Measurements from ENCODE around the gene GPR75.
"Not testable (repeated sequence)": the region's sequence is repeated elsewhere in the genome, so short reads cannot be mapped to it uniquely, and the experiment has no call there.

The GPR75 gene

GRCh38 chr2:53874401-53874950, 14.7 kb upstream of the GPR75 start:
- Mint-ChIP-seq H3K27ac (peak overlapping the region in 1 of 2 donors; percentile 41), H3K4me1 (ENCODE audit: low read depth in 2 of 2) (no peaks in the 10 kb centered on the region), H3K27me3 (no peaks in the 10 kb centered on the region), H3K9me3 (no peaks in the 10 kb centered on the region), H3K36me3 (ENCODE audit: insufficient read depth) (peaks cover 63% of the 10 kb centered on the region), H3K4me3 (no peak overlapping the region)
- DNase-seq: no peak
- no peak for ATAC-seq (replicated peaks)

GRCh38 chr2:53867773-53868172, 8.0 kb upstream of the GPR75 start:
- Mint-ChIP-seq H3K4me3 (no peak overlapping the region), H3K36me3 (ENCODE audit: insufficient read depth) (peaks cover 63% of the 10 kb centered on the region), H3K27me3 (no peaks in the 10 kb centered on the region), H3K4me1 (ENCODE audit: low read depth in 2 of 2) (peaks cover 0 to 2% of the 10 kb centered on the region in 2 donors), H3K27ac (no peak overlapping the region), H3K9me3 (no peaks in the 10 kb centered on the region)
- ATAC-seq (replicated peaks) (no peak), DNase-seq (no peak)

- Mint-ChIP-seq H3K27ac (no peak overlapping the region), H3K36me3 (ENCODE audit: insufficient read depth) (peaks cover 57% of the 10 kb centered on the region), H3K4me1 (ENCODE audit: low read depth in 2 of 2) (peaks cover 0 to 2% of the 10 kb centered on the region in 2 donors), H3K4me3 (no peak overlapping the region), H3K27me3 (no peaks in the 10 kb centered on the region), H3K9me3 (no peaks in the 10 kb centered on the region)
- no peak for ATAC-seq (replicated peaks)
- no peak for DNase-seq
These were observed 7.4 kb upstream of the GPR75 start for GRCh38 chr2:53867169-53867568.

- H3K27me3 Mint-ChIP-seq: no peaks in the 10 kb centered on the region
- no peak overlapping the region for H3K27ac Mint-ChIP-seq
- no peak for DNase-seq
- no peak for ATAC-seq (replicated peaks)
- H3K9me3 Mint-ChIP-seq: no peaks in the 10 kb centered on the region
- H3K4me3 Mint-ChIP-seq: no peak overlapping the region
- H3K36me3 Mint-ChIP-seq (ENCODE audit: insufficient read depth): peaks cover 49% of the 10 kb centered on the region
- peaks cover 0 to 4% of the 10 kb centered on the region in 2 donors for H3K4me1 Mint-ChIP-seq (ENCODE audit: low read depth in 2 of 2)
These were observed 6.2 kb upstream of the GPR75 start for GRCh38 chr2:53865962-53866361.

- DNase-seq (no peak), ATAC-seq (replicated peaks) (no peak)
- H3K4me3 Mint-ChIP-seq: no peak overlapping the region
- peaks cover 47% of the 10 kb centered on the region for H3K36me3 Mint-ChIP-seq (ENCODE audit: insufficient read depth)
- no peak overlapping the region for H3K27ac Mint-ChIP-seq
- H3K4me1 Mint-ChIP-seq (ENCODE audit: low read depth in 2 of 2): peaks cover 0 to 4% of the 10 kb centered on the region in 2 donors
- H3K27me3 Mint-ChIP-seq: no peaks in the 10 kb centered on the region
- H3K9me3 Mint-ChIP-seq: no peaks in the 10 kb centered on the region
These were observed 5.5 kb upstream of the GPR75 start for GRCh38 chr2:53865264-53865663.

GRCh38 chr2:53863538-53864227, 3.9 kb upstream of the GPR75 start:
- Mint-ChIP-seq H3K4me3 (no peak overlapping the region), H3K27ac (no peak overlapping the region), H3K9me3 (no peaks in the 10 kb centered on the region), H3K27me3 (no peaks in the 10 kb centered on the region), H3K36me3 (ENCODE audit: insufficient read depth) (peaks cover 36% of the 10 kb centered on the region), H3K4me1 (ENCODE audit: low read depth in 2 of 2) (peaks cover 4% of the 10 kb centered on the region in 2 donors)
- no peak for DNase-seq
- no peak for ATAC-seq (replicated peaks)

GRCh38 chr2:53861824-53862223, 2.1 kb upstream of the GPR75 start:
- Mint-ChIP-seq H3K4me1 (ENCODE audit: low read depth in 2 of 2) (peaks cover 4% of the 10 kb centered on the region in 2 donors), H3K9me3 (no peaks in the 10 kb centered on the region), H3K27ac (peak overlapping the region in 1 of 2 donors; percentile 53), H3K36me3 (ENCODE audit: insufficient read depth) (peaks cover 24% of the 10 kb centered on the region), H3K4me3 (no peak overlapping the region), H3K27me3 (no peaks in the 10 kb centered on the region)
- DNase-seq: no peak
- no peak for ATAC-seq (replicated peaks)

GRCh38 chr2:53856272-53856671, 3.5 kb downstream of the GPR75 start:
- H3K36me3 Mint-ChIP-seq (ENCODE audit: insufficient read depth): peaks cover 2% of the 10 kb centered on the region
- no peak for DNase-seq
- peak overlapping the region in 1 of 2 donors; percentile 33 for H3K27ac Mint-ChIP-seq
- no peak overlapping the region for H3K4me3 Mint-ChIP-seq
- no peaks in the 10 kb centered on the region for H3K27me3 Mint-ChIP-seq
- H3K9me3 Mint-ChIP-seq: no peaks in the 10 kb centered on the region
- no peak for ATAC-seq (replicated peaks)
- H3K4me1 Mint-ChIP-seq (ENCODE audit: low read depth in 2 of 2): peaks cover 4% of the 10 kb centered on the region in 2 donors

- Mint-ChIP-seq H3K27ac (peak overlapping the region; percentile 11 to 50), H3K9me3 (no peaks in the 10 kb centered on the region), H3K36me3 (ENCODE audit: insufficient read depth) (peaks cover 2% of the 10 kb centered on the region), H3K4me1 (ENCODE audit: low read depth in 2 of 2) (peaks cover 4% of the 10 kb centered on the region in 2 donors), H3K27me3 (no peaks in the 10 kb centered on the region), H3K4me3 (no peak overlapping the region)
- no peak for ATAC-seq (replicated peaks)
- DNase-seq: no peak
These were observed 5.1 kb downstream of the GPR75 start for GRCh38 chr2:53854678-53855077.

GRCh38 chr2:53852532-53852931, 7.2 kb downstream of the GPR75 start:
- Mint-ChIP-seq H3K27ac (no peak overlapping the region), H3K4me3 (no peak overlapping the region), H3K27me3 (no peaks in the 10 kb centered on the region), H3K9me3 (no peaks in the 10 kb centered on the region), H3K4me1 (ENCODE audit: low read depth in 2 of 2) (peaks cover 0 to 4% of the 10 kb centered on the region in 2 donors), H3K36me3 (ENCODE audit: insufficient read depth) (peaks cover 2% of the 10 kb centered on the region)
- no peak for ATAC-seq (replicated peaks)
- no peak for DNase-seq

GRCh38 chr2:53851052-53851757, 8.6 kb downstream of the GPR75 start:
- H3K27me3 Mint-ChIP-seq; H3K4me1 Mint-ChIP-seq (ENCODE audit: low read depth in 2 of 2); H3K36me3 Mint-ChIP-seq (ENCODE audit: insufficient read depth); DNase-seq; H3K27ac Mint-ChIP-seq; H3K9me3 Mint-ChIP-seq; H3K4me3 Mint-ChIP-seq; ATAC-seq (replicated peaks): not testable (repeated sequence)

GRCh38 chr2:53848062-53848461, 11.7 kb downstream of the GPR75 start:
- H3K9me3 Mint-ChIP-seq: no peaks in the 10 kb centered on the region
- no peaks in the 10 kb centered on the region for H3K36me3 Mint-ChIP-seq (ENCODE audit: insufficient read depth)
- ATAC-seq (replicated peaks): no peak
- H3K27me3 Mint-ChIP-seq: no peaks in the 10 kb centered on the region
- DNase-seq: no peak
- no peak overlapping the region for H3K27ac Mint-ChIP-seq
- no peak overlapping the region for H3K4me3 Mint-ChIP-seq
- peaks cover 3 to 7% of the 10 kb centered on the region in 2 donors for H3K4me1 Mint-ChIP-seq (ENCODE audit: low read depth in 2 of 2)

- H3K27ac Mint-ChIP-seq: peak overlapping the region in 1 of 2 donors; percentile 32
- H3K36me3 Mint-ChIP-seq (ENCODE audit: insufficient read depth): no peaks in the 10 kb centered on the region
- H3K4me3 Mint-ChIP-seq: no peak overlapping the region
- H3K27me3 Mint-ChIP-seq: no peaks in the 10 kb centered on the region
- H3K4me1 Mint-ChIP-seq (ENCODE audit: low read depth in 2 of 2): peaks cover 3 to 12% of the 10 kb centered on the region in 2 donors
- no peak for ATAC-seq (replicated peaks)
- peaks cover 0 to 2% of the 10 kb centered on the region in 2 donors for H3K9me3 Mint-ChIP-seq
- DNase-seq: no peak
These were observed 16.2 kb downstream of the GPR75 start for GRCh38 chr2:53843595-53843994.

GRCh38 chr2:53842891-53843290, 16.9 kb downstream of the GPR75 start:
- no peak overlapping the region for H3K27ac Mint-ChIP-seq
- H3K36me3 Mint-ChIP-seq (ENCODE audit: insufficient read depth): no peaks in the 10 kb centered on the region
- no peak overlapping the region for H3K4me3 Mint-ChIP-seq
- H3K27me3 Mint-ChIP-seq: no peaks in the 10 kb centered on the region
- DNase-seq: no peak
- peaks cover 3 to 12% of the 10 kb centered on the region in 2 donors for H3K4me1 Mint-ChIP-seq (ENCODE audit: low read depth in 2 of 2)
- ATAC-seq (replicated peaks): no peak
- peaks cover 0 to 2% of the 10 kb centered on the region in 2 donors for H3K9me3 Mint-ChIP-seq

All from effector memory CD8-positive, alpha-beta T cell (primary cell).